Measurements from ENCODE around the gene DNAJC5G. TPM values are rescaled to one million over a fixed set of nuclear protein-coding genes. Genes with fewer than 3 reads are reported as not detected.

Gene DNAJC5G
- total and polyA plus RNA-seq, 9 of the 15 experiments (the other 6 are each of a cell fraction or from before 2014, with no cell fraction given), result not detected

GRCh38 chr2:27308359-27308881 is 33.2 kb downstream of the DNAJC5G start, which contains the start of gene UCN (continued):
- no peak for TF ChIP-seq ZNF407 (IDR thresholded peaks at IDR 0.05; ENCODE audit: low read depth)
- no peak for TF ChIP-seq MYBL2 (IDR thresholded peaks at IDR 0.05; ENCODE audit: low read depth)
- no peak for TF ChIP-seq MYBL2 (CRISPR knock-in tag; IDR thresholded peaks at IDR 0.05; ENCODE audit: borderline replicate concordance)
- TF ChIP-seq EHMT2 (IDR thresholded peaks at IDR 0.05), result peak; percentile 61; the same call in 1 of the 2 replicates
- TF ChIP-seq NFXL1 (CRISPR knock-in tag; IDR thresholded peaks at IDR 0.05), result no peak
- no peak for TF ChIP-seq FOXO4 (CRISPR knock-in tag; IDR thresholded peaks at IDR 0.05)
- TF ChIP-seq POLR2G (IDR thresholded peaks at IDR 0.05; ENCODE audit: low read depth, low read length), result peak; percentile 47; the same call in 1 of the 2 replicates

All from K562 (cell line).